NCI-H2171 (cell line): ENCODE results near the gene RCOR1.

ENCODE experiments used
- DNase-seq: peaks from one replicate; lab custom pipeline; 2025; lab: John Stamatoyannopoulos, UW

The RCOR1 gene

GRCh38 chr14:102678394-102678793 lies 85.9 kb downstream of the RCOR1 start:
- DNase-seq: no peak

GRCh38 chr14:102683399-102684297 lies 91.2 kb downstream of the RCOR1 start:
- DNase-seq: no peak

GRCh38 chr14:102684298-102684663 lies 91.8 kb downstream of the RCOR1 start:
- DNase-seq: no peak

GRCh38 chr14:102686196-102686801 lies 93.8 kb downstream of the RCOR1 start:
- DNase-seq: no peak

- no peak for DNase-seq
Observed at GRCh38 chr14:102688290-102688689, 95.8 kb downstream of the RCOR1 start.

- no peak for DNase-seq
Observed at GRCh38 chr14:102690509-102691286, 98.2 kb downstream of the RCOR1 start.

- no peak for DNase-seq
Observed at GRCh38 chr14:102691763-102692162, 99.3 kb downstream of the RCOR1 start.

GRCh38 chr14:102692334-102692733 lies 99.9 kb downstream of the RCOR1 start:
- no peak for DNase-seq

GRCh38 chr14:102693006-102693755 lies 100.7 kb downstream of the RCOR1 start:
- no peak for DNase-seq

GRCh38 chr14:102694530-102695166 lies 102.2 kb downstream of the RCOR1 start:
- peak; percentile 90 for DNase-seq

- no peak for DNase-seq
Observed at GRCh38 chr14:102695167-102695555, 102.7 kb downstream of the RCOR1 start.

GRCh38 chr14:102696332-102696731 lies 103.9 kb downstream of the RCOR1 start:
- no peak for DNase-seq

- no peak for DNase-seq
Observed at GRCh38 chr14:102696856-102697495, 104.5 kb downstream of the RCOR1 start.

- no peak for DNase-seq
Observed at GRCh38 chr14:102697501-102697900, 105.1 kb downstream of the RCOR1 start.

- DNase-seq: no peak
Observed at GRCh38 chr14:102699416-102700110, 107.1 kb downstream of the RCOR1 start.

GRCh38 chr14:102708494-102708893 lies 116.0 kb downstream of the RCOR1 start:
- DNase-seq: no peak

- no peak for DNase-seq
Observed at GRCh38 chr14:102711207-102711606, 118.8 kb downstream of the RCOR1 start.

- DNase-seq: no peak
Observed at GRCh38 chr14:102711946-102712345, 119.5 kb downstream of the RCOR1 start.

- DNase-seq: no peak
Observed at GRCh38 chr14:102717276-102717675, 124.8 kb downstream of the RCOR1 start.

GRCh38 chr14:102722646-102723045 lies 130.2 kb downstream of the RCOR1 start:
- no peak for DNase-seq
